SU-DHL-6 (cell line): ENCODE data around the gene EPN1.

Source experiments
- H2AFZ ChIP-seq: fragments of 200-600 bp; sonication (generic); 2 replicates; pipeline ENCODE4 v1.6.1; 2014; ENCODE audit warnings: low read depth, mild to moderate bottlenecking, moderate library complexity, mixed read lengths, antibody characterized with exemption, low read length; ENCODE audit not compliant: severe bottlenecking
- H3F3A ChIP-seq: fragments of 200-600 bp; shearing (Covaris generic); 2 replicates; pipeline ENCODE4 v1.6.0; 2016; ENCODE audit warnings: antibody characterized with exemption, mild to moderate bottlenecking; ENCODE audit not compliant: insufficient read depth
- H3K27ac ChIP-seq: fragments of 200-600 bp; sonication (generic); 2 replicates; pipeline ENCODE4 v1.5.1; 2016; ENCODE audit warnings: low read depth, mild to moderate bottlenecking, low read length, moderate library complexity, mixed read lengths
- H3K27me3 ChIP-seq: fragments of 200-600 bp; sonication (generic), shearing (Covaris generic); 2 replicates; pipeline ENCODE4 v1.6.0; 2014; ENCODE audit warnings: mild to moderate bottlenecking, low read length
- H3K36me3 ChIP-seq: fragments of 200-600 bp; sonication (generic); 2 replicates; pipeline ENCODE4 v1.6.1; 2014; ENCODE audit warnings: mild to moderate bottlenecking, low read length, mixed read lengths
- H3K4me2 ChIP-seq: fragments of 300-600, 200-600 bp; shearing (Covaris generic), sonication (generic); 2 replicates; pipeline ENCODE4 v1.6.0; 2014; ENCODE audit warnings: low read length, low read depth, mild to moderate bottlenecking; ENCODE audit not compliant: poor library complexity, severe bottlenecking
- H3K4me3 ChIP-seq: fragments of 200-600 bp; sonication (generic); 2 replicates; pipeline ENCODE4 v1.5.1; 2014; ENCODE audit warnings: antibody characterized with exemption, low read length, mild to moderate bottlenecking, mixed read lengths; ENCODE audit not compliant: insufficient read depth, poor library complexity, severe bottlenecking
- H3K79me2 ChIP-seq: fragments of 200-600 bp; sonication (generic); 2 replicates; pipeline ENCODE4 v1.6.1; 2014; ENCODE audit warnings: mild to moderate bottlenecking, low read length, moderate library complexity; ENCODE audit not compliant: insufficient read depth
- H3K9ac ChIP-seq: fragments of 200-600 bp; sonication (generic); 2 replicates; pipeline ENCODE4 v1.7.0; 2014; ENCODE audit warnings: mild to moderate bottlenecking, low read length
- H3K9me2 ChIP-seq: fragments of 200-600 bp; sonication (generic); replicated peaks from 2 replicates; pipeline ENCODE4 v1.6.1; 2014; ENCODE audit warnings: low read length; ENCODE audit not compliant: insufficient read depth
- H3K9me3 ChIP-seq: fragments of 200-600 bp; sonication (generic); 2 replicates; pipeline ENCODE4 v1.6.1; 2014; ENCODE audit warnings: low read length, mixed read lengths; ENCODE audit not compliant: insufficient read depth
- H4K20me1 ChIP-seq: fragments of 200-600 bp; sonication (generic); 2 replicates; pipeline ENCODE4 v1.6.1; 2014; ENCODE audit warnings: low read depth, mild to moderate bottlenecking, antibody characterized with exemption, low read length, moderate library complexity, mixed read lengths
- CTCF ChIP-seq: fragments of 200-600 bp; sonication (generic); IDR thresholded peaks from one replicate; pipeline ENCODE4 v1.5.1; 2017; ENCODE audit warnings: antibody characterized with exemption, mild to moderate bottlenecking, low read length, moderate library complexity; ENCODE audit not compliant: insufficient read depth, poor library complexity, severe bottlenecking
- EZH2phosphoT487 ChIP-seq: fragments of 200-600 bp; sonication (generic), shearing (Covaris generic); conservative IDR thresholded peaks from 2 replicates; pipeline ENCODE4 v1.6.1; 2018; ENCODE audit warnings: mild to moderate bottlenecking, antibody characterized with exemption, low read length, moderate library complexity, mixed read lengths

EPN1 gene

GRCh38 chr19:55649268-55650125 lies 25.5 kb upstream of the EPN1 start:
- Histone ChIP-seq H3K4me3 (no peak overlapping the region), H4K20me1 (no peaks in the 10 kb centered on the region), H3K27ac (peak overlapping the region; percentile 95), H3K27me3 (no peaks in the 10 kb centered on the region), H3K4me2 (peak overlapping the region; percentile 87), H3K79me2 (peaks cover 15% of the 10 kb centered on the region), H3K36me3 (no peaks in the 10 kb centered on the region; the same call in 1 of the 2 replicates), H2AFZ (no peak overlapping the region), H3F3A (peaks cover 26% of the 10 kb centered on the region), H3K9ac (peak overlapping the region; percentile 92), H3K9me3 (no peaks in the 10 kb centered on the region), H3K9me2 (no peaks in the 10 kb centered on the region)
- TF ChIP-seq CTCF (no peak), EZH2phosphoT487 (no peak)

- Histone ChIP-seq H3K36me3 (no peaks in the 10 kb centered on the region), H3K27me3 (no peaks in the 10 kb centered on the region), H3K79me2 (peaks cover 8% of the 10 kb centered on the region), H4K20me1 (no peaks in the 10 kb centered on the region), H3K27ac (peak overlapping the region; percentile 95; the same call in 1 of the 2 replicates), H3K4me3 (no peak overlapping the region), H3F3A (peaks cover 20% of the 10 kb centered on the region), H3K4me2 (no peak overlapping the region), H2AFZ (no peak overlapping the region), H3K9ac (no peak overlapping the region), H3K9me3 (no peaks in the 10 kb centered on the region), H3K9me2 (no peaks in the 10 kb centered on the region)
- TF ChIP-seq EZH2phosphoT487 = no peak
- TF ChIP-seq CTCF = no peak
Observed at GRCh38 chr19:55650126-55650557, 24.9 kb upstream of the EPN1 start.

- Histone ChIP-seq H4K20me1 (no peaks in the 10 kb centered on the region), H2AFZ (no peak overlapping the region), H3K4me3 (no peak overlapping the region), H3K4me2 (no peak overlapping the region), H3K9me3 (no peaks in the 10 kb centered on the region), H3K9me2 (no peaks in the 10 kb centered on the region), H3K9ac (no peak overlapping the region), H3K36me3 (peaks cover 1% of the 10 kb centered on the region; the same call in 1 of the 2 replicates), H3K79me2 (peaks cover 7% of the 10 kb centered on the region), H3K27me3 (no peaks in the 10 kb centered on the region), H3K27ac (no peak overlapping the region), H3F3A (peaks cover 14% of the 10 kb centered on the region)
- TF ChIP-seq CTCF (no peak), EZH2phosphoT487 (no peak)
Observed at GRCh38 chr19:55650602-55651230, 24.3 kb upstream of the EPN1 start.
